Left lung (tissue), 10 donors: ENCODE results near the gene MAGEH1. TPM values are rescaled to one million over a fixed set of nuclear protein-coding genes. Genes with fewer than 3 reads are reported as not detected.

Experiments
- ATAC-seq: fragments of 200-7000 bp; cut with Tn5 transposase; one replicate; pipeline ENCODE4 v1.9.1; 2020; ENCODE audit warnings: moderate library complexity
- DNase-seq, 4 donors: peaks; one replicate each; pipeline ENCODE4 v3.0.0-alpha.2; 2013 to 2020
- H3K27ac ChIP-seq, 2 donors: fragments of 200-600 bp; sonication (generic) in 1 of 2; one replicate each; pipeline versions ENCODE4 v1.5.0 to v1.8.0; 2020 to 2021
- H3K27me3 ChIP-seq, 2 donors: fragments of 200-600 bp; sonication (generic) in 1 of 2; one replicate each; pipeline versions ENCODE4 v1.5.0 to v1.8.0; 2020 to 2021
- H3K36me3 ChIP-seq, 2 donors: fragments of 200-600 bp; sonication (generic) in 1 of 2; one replicate each; pipeline versions ENCODE4 v1.5.0 to v1.8.0; 2020 to 2021
- H3K4me1 ChIP-seq, 2 donors: fragments of 200-600 bp; one replicate each; pipeline ENCODE4 v1.8.0; 2021
- H3K4me3 ChIP-seq, 2 donors: fragments of 200-600 bp; sonication (generic) in 1 of 2; one replicate each; pipeline versions ENCODE4 v1.5.0 to v1.8.0; 2020 to 2021; ENCODE audit warnings: mild to moderate bottlenecking in 1 of 2
- H3K9me3 ChIP-seq, 2 donors: fragments of 200-600 bp; sonication (generic) in 1 of 2; one replicate each; pipeline versions ENCODE4 v1.5.0 to v1.8.0; 2020 to 2021
- intact Hi-C, 2 donors: fragments of 100-400 bp; cut with DNase I; formaldehyde crosslinking; loops; one replicate each; pipeline versions ENCODE4 v1.11.2 to v1.14.2; 2022
- microRNA-seq, 2 donors: library from miRNA; unstranded; fragments of <30 nt; microRNA quantifications; one replicate each; pipeline ENCODE4, GENCODE V29; 2019
- polyA plus RNA-seq, 6 donors: library from polyadenylated mRNA; unstranded; fragments of 120-200 nt; gene quantifications; one replicate each; pipeline ENCODE4 v1.2.1, GENCODE V29; 2013; ENCODE audit not compliant: insufficient read length in 6 of 6
- total RNA-seq, 2 donors: library from RNA; stranded (reverse); fragmentation: NEBNext Ultra II Directional; extraction: Animal tissue kit (Norgen Biotek cat#: 25700); gene quantifications; one replicate each; pipeline ENCODE4 v1.2.1, GENCODE V29; 2021
- TF ChIP-seq, protein P1 (sequence below), 2 donors: fragments of 200-600 bp; sonication (generic) in 1 of 2; IDR thresholded peaks; one replicate each; pipeline versions ENCODE4 v1.5.0 to v1.8.0; 2021; ENCODE audit warnings: antibody characterized with exemption in 2 of 2
- donor health status: DM: no; HTN: yes; CAD: no.
- donor health status: DM: no; HTN: no; CAD: no.

MAGEH1 gene
- total and polyA plus RNA-seq, 8 donors: 30.4 to 73.8 (median 60.7) TPM

DNA sequence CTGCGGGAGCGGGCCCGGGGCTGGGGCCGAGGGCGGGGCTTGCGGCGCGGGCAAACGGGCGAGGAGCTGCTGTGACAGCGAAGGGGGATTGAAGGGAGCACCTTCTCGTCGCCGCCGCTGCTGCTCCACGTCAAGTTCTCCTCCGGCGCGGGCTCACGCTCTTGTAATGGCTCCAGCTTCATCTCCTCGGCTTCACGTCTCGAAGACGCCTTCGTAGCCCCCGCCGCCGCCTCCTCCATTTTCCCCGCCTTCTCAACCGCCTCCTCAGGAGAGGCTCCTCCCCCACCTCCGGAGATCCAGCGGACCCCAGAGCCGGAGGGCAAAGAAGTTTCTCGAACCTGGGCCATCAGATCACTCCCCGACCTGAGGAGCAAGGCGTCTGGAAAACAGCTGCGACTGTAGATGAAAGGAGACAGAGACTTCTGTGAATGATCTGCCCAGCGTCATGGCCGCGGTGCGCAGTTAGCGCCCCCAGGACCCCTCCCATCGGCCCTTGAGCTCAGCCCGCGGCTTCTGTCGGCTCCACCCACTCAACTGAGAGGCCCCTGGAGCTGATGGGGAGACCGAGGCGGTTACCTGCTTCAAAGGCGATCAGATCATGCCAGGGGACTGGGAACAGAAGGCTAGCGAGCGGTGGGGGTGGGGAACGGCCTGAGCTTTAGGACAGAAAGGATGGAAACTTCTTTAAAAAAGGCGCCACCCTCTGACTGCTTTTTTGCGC lies 36.8 kb downstream of the MAGEH1 start:
- DNase-seq (peak; percentile 68 to 83 (median 74)), ATAC-seq (peak; percentile 83)
- no peaks in the 10 kb centered on the region for H3K36me3 ChIP-seq
- no peaks in the 10 kb centered on the region for H3K27me3 ChIP-seq
- TF ChIP-seq, protein P1, sequence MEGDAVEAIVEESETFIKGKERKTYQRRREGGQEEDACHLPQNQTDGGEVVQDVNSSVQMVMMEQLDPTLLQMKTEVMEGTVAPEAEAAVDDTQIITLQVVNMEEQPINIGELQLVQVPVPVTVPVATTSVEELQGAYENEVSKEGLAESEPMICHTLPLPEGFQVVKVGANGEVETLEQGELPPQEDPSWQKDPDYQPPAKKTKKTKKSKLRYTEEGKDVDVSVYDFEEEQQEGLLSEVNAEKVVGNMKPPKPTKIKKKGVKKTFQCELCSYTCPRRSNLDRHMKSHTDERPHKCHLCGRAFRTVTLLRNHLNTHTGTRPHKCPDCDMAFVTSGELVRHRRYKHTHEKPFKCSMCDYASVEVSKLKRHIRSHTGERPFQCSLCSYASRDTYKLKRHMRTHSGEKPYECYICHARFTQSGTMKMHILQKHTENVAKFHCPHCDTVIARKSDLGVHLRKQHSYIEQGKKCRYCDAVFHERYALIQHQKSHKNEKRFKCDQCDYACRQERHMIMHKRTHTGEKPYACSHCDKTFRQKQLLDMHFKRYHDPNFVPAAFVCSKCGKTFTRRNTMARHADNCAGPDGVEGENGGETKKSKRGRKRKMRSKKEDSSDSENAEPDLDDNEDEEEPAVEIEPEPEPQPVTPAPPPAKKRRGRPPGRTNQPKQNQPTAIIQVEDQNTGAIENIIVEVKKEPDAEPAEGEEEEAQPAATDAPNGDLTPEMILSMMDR (IDR thresholded peaks at IDR 0.05): no peak
- H3K9me3 ChIP-seq: no peaks in the 10 kb centered on the region
- peak overlapping the region; percentile 76 to 86 for H3K27ac ChIP-seq
- H3K4me1 ChIP-seq: no peaks in the 10 kb centered on the region
- peak overlapping the region; percentile 38 to 57 for H3K4me3 ChIP-seq
- intact Hi-C loops: no loop called here

DNA sequence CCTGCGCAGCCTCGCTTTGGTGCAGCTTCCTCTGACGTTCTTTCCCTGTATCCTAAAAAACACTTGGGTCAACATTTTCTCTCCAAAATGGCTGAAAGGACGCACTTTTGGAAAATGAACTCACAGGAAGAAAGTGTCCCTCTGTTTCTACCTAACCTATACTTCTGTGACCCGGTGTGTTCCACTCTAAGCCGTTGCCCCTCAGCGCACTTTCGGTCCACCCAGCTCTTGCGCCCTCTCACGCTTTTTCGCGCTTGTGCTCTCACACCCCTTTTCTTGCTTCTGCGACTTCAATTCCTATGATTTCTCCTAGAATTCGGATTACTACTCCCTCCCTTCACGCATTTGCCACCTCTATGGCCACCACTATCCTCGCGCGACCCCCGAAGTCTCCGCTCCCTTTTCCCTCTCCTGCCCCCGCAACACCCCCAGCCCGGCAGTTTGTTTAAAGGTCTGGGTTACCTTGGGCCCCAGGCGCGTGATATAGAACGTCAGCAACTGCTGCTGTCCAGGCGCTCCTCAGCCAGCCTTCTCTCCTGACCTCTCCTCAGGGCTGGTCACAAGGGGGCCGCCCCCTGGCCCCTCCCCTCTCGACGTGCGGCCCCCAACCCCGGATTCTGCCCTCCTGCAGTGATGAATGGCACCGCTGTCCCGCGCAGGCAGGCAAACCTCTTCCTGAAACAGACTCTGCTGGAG lies 37.5 kb downstream of the MAGEH1 start, which contains the start of gene USP51:
TSS of gene USP51 (minus strand) at position 535 of the 696 bp plus-strand sequence. CDS start 909 bp downstream, outside the sequence.
- Histone ChIP-seq H3K27ac (peak within 1 kb of the TSS; percentile 76 to 86), H3K4me1 (no peaks in the 10 kb centered on the region), H3K36me3 (no peaks in the 10 kb centered on the region), H3K27me3 (no peaks in the 10 kb centered on the region), H3K4me3 (peak within 1 kb of the TSS; percentile 38 to 57), H3K9me3 (no peaks in the 10 kb centered on the region)
- DNase-seq: peak; percentile 43 to 84 (median 49)
- intact Hi-C loops: no loop called here
- peak; percentile 76 for ATAC-seq
- TF ChIP-seq, protein P1 (IDR thresholded peaks at IDR 0.05): no peak

DNA sequence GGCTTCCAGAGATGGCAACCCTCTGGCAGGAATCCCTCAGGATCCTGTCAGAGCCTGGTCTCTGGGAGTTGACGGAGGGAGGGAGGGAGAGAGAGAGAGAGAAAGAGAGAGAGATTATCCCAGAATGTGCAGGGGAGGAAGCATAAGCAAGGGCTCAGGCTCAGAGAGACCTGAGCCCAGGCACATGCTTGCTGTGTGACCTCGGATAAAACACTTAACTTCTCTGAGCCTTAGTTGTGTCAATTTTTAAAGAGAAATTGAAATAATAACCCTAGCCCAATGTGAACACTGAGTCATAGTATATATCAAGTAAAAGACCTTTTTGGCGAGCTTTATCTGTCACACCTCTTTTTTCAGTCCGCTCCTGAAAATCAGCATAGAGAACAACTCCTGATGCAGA lies 38.2 kb downstream of the MAGEH1 start:
- no peaks in the 10 kb centered on the region for H3K4me1 ChIP-seq
- peak overlapping the region; percentile 76 to 86 for H3K27ac ChIP-seq
- no peak for ATAC-seq
- H3K4me3 ChIP-seq: peak overlapping the region; percentile 38 to 57
- no peaks in the 10 kb centered on the region for H3K9me3 ChIP-seq
- intact Hi-C loops: no loop called here
- TF ChIP-seq, protein P1 (IDR thresholded peaks at IDR 0.05): no peak
- DNase-seq: no peak
- no peaks in the 10 kb centered on the region for H3K36me3 ChIP-seq
- H3K27me3 ChIP-seq: no peaks in the 10 kb centered on the region

DNA sequence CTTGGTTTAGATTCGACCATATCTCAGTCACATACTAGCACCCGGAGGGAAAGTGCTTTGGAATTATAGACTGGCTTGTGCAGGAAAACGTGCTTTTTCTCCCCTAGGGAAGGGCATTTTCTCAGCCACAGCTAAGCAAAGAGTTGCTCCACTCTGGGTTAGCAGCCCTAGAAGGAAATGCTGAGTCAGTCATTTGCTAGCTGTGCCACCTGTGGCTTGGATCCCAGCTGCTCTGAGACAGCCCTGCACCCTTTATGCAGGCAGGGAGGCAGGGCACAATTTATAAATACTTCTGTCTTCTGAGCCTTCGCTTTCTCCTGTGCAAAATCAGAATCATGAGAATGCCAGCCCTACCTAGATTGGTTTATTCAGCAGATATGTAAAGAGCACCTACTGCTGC lies 39.0 kb downstream of the MAGEH1 start:
- TF ChIP-seq, protein P1 (IDR thresholded peaks at IDR 0.05): no peak
- Histone ChIP-seq H3K4me1 (no peaks in the 10 kb centered on the region), H3K36me3 (no peaks in the 10 kb centered on the region), H3K9me3 (no peaks in the 10 kb centered on the region), H3K27me3 (no peaks in the 10 kb centered on the region), H3K4me3 (no peak overlapping the region), H3K27ac (no peak overlapping the region)
- DNase-seq: no peak
- ATAC-seq: no peak
- intact Hi-C loops: no loop called here

Small RNAs within 50 kb of the gene (microRNA-seq; reads per million reads assigned to microRNA genes)
- 0 reads per million in 2 donors for gene MIR4536-1
- gene MIR4536-2: 0 reads per million in 2 donors

Other genes starting within 250 kb of the MAGEH1 start
- gene PAGE5, start 231.8 kb upstream of the MAGEH1 start, total RNA-seq: not detected
- not detected for gene PAGE5, start 231.8 kb upstream of the MAGEH1 start, polyA plus RNA-seq
- gene PAGE3, start 187.2 kb upstream of the MAGEH1 start, total RNA-seq: not detected
- gene PAGE3, start 187.2 kb upstream of the MAGEH1 start, polyA plus RNA-seq: not detected
- gene USP51, start 37.7 kb downstream of the MAGEH1 start, total RNA-seq: 1 to 10 TPM; 3.0 to 3.3 TPM
- gene USP51, start 37.7 kb downstream of the MAGEH1 start, polyA plus RNA-seq: 10 to 100 TPM in 2 of 6 donors, 1 to 10 TPM in 4; 7.8 to 10.3 (median 9.9) TPM
- not detected for gene FOXR2, start 171.3 kb downstream of the MAGEH1 start, total RNA-seq
- not detected for gene FOXR2, start 171.3 kb downstream of the MAGEH1 start, polyA plus RNA-seq